Midbrain (tissue), 1 donor: Measurements from ENCODE around the gene CDHR4.
"Not testable (repeated sequence)": the region's sequence is repeated elsewhere in the genome, so short reads cannot be mapped to it uniquely, and the experiment has no call there.

Source experiments
- DNase-seq: peaks from one replicate; lab custom pipeline; 2025; lab: John Stamatoyannopoulos, UW

Gene CDHR4

GRCh38 chr3:49780080-49780974, 19.3 kb downstream of the CDHR4 start:
- peak; percentile 12 for DNase-seq

GRCh38 chr3:49779358-49780079, 20.2 kb downstream of the CDHR4 start:
- no peak for DNase-seq

GRCh38 chr3:49776101-49776500, 23.6 kb downstream of the CDHR4 start:
- DNase-seq, result not testable (repeated sequence)

GRCh38 chr3:49775538-49775937, 24.1 kb downstream of the CDHR4 start:
- DNase-seq, result peak; percentile 72

- DNase-seq, result no peak
These were observed 27.0 kb downstream of the CDHR4 start for GRCh38 chr3:49772703-49773102.

GRCh38 chr3:49771340-49771938, 28.2 kb downstream of the CDHR4 start:
- no peak for DNase-seq

GRCh38 chr3:49769926-49770325, 29.7 kb downstream of the CDHR4 start:
- no peak for DNase-seq

- no peak for DNase-seq
These were observed 30.3 kb downstream of the CDHR4 start for GRCh38 chr3:49769286-49769915.

GRCh38 chr3:49763981-49764380, 35.7 kb downstream of the CDHR4 start:
- no peak for DNase-seq

GRCh38 chr3:49761661-49762060, 38.0 kb downstream of the CDHR4 start:
- DNase-seq, result no peak

GRCh38 chr3:49759226-49759625, 40.4 kb downstream of the CDHR4 start:
- no peak for DNase-seq

- DNase-seq, result no peak
These were observed 42.5 kb downstream of the CDHR4 start for GRCh38 chr3:49757197-49757596.

- no peak for DNase-seq
These were observed 43.6 kb downstream of the CDHR4 start for GRCh38 chr3:49756036-49756435.

GRCh38 chr3:49754536-49754935, 45.1 kb downstream of the CDHR4 start:
- DNase-seq, result no peak

- no peak for DNase-seq
These were observed 48.2 kb downstream of the CDHR4 start for GRCh38 chr3:49751501-49751900.

- no peak for DNase-seq
These were observed 49.6 kb downstream of the CDHR4 start for GRCh38 chr3:49750056-49750455.

GRCh38 chr3:49748874-49749273, 50.8 kb downstream of the CDHR4 start:
- not testable (repeated sequence) for DNase-seq

- DNase-seq, result no peak
These were observed 51.7 kb downstream of the CDHR4 start for GRCh38 chr3:49747792-49748480.

GRCh38 chr3:49745986-49746385, 53.7 kb downstream of the CDHR4 start:
- no peak for DNase-seq
